ENCODE data around the gene ECEL1. TPM values are rescaled to one million over a fixed set of nuclear protein-coding genes. Genes with fewer than 3 reads are reported as not detected.

Gene ECEL1
- total RNA-seq, 2 experiments from 2014 or later = 0.10 TPM; not detected in 1

DNA sequence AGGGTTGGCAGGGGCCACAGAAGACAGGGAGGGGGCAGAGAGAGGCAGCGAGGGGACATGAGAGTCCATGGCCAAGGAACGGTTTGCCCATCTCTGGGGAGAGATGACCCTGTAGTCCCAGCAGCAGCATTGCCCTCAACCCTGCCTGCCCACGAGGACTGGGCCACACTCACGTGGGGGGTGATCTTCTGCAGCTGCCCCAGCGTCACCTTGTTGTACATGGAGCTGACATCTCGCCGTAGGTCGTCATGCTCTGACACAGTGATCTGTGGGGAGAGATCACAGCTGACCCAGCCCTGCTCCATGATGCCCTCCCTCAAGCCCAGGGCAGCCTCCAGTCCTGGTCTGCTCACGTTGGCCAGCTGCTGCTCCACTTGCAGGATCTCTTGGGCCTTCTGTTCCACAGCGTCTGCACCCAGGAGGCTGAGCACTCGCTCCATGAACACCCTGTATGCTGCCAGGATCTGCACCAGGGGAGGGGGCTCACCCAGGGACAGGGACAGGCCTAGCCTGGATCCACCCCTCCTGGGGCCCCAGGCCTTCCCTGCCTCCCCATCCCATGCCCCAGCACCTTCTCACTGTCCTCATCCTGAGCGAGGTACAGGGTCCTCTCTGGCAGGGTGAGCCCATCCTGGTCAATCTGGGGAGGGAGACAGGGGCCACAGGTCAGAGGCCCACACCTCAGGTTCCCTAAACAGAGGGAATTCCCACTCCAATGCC lies 2.8 kb downstream of the ECEL1 start:
- intact Hi-C loops (cut with micrococcal nuclease) = no loop called here
- peaks cover 44% of the 10 kb centered on the region for H3K27me3 Mint-ChIP-seq

DNA sequence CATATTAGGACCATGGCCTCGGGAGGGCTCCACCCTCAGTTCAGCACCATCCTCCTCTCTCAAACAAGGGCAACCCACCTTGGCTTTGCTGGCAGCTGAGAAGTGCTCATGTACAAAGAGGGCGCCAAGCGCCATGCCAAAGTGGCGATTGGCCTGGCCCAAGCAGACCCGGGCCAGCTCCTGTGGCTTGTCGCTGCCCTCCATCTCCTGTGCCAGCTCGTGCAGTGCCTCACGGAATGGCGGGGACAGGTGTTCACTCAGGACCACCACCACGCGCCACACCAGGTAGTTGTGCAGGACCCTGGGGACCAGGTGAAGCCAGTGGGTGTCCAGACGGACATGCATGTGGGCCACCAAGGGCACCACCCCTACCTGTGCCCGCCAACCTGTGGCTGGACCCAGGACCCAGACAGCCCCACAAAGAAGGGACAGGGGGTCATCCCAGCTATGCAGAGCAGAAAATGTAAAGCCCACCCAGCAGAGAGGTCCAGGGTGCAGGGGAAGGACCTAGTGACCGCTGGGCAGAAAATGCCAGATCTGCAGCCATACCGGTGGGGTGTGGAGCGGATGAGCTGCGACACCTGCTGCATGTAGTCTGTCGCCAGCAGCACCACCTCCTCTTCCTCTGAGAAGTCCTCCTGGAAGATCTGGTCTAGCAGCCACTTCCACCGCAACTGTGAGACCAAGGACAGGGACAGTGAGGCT lies 3.6 kb downstream of the ECEL1 start:
- POLR2A ChIA-PET = no interaction called here
- intact Hi-C loops (cut with micrococcal nuclease) = no loop called here

More for the DNA sequence above, 2.8 kb downstream of the ECEL1 start:
- Mint-ChIP-seq H3K27ac (no peak overlapping the region), H3K4me3 (no peak overlapping the region), H3K4me1 (ENCODE audit: low read depth) (peaks cover 8% of the 10 kb centered on the region), H3K36me3 (no peaks in the 10 kb centered on the region), H3K9me3 (no peaks in the 10 kb centered on the region)
- no peak for DNase-seq
- CTCF ChIA-PET = no interaction called here
- POLR2A ChIA-PET = no interaction called here

DNA sequence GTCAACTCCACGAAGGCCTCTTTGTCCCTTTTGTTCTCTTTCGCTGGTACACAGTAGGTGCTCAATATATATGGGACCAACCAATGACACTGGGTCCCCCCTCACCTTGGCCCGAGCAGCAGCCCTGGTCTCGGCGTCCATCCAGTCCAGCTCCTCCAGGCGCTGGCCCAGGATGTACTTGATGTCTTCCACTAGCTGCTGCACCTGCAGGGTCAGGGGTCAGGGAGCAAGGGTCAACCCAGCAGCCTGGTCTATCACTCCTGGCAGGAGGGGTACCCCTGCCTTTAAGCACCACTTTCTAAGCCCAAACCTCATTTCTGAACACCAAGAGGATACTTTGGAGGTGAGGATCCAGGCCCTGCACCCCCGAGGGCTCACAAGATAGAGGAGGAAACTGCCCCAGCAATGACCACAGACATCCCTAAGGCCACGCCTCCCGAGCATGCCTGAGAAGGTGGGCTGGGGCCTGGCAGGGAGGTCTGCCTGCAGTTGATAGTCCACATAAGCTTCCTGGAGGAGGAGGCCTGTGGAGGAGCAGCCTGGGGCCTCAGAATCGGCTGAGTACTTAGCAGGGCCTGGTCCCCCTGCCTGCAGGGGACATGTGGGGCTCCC lies 4.2 kb downstream of the ECEL1 start:
- intact Hi-C loops (cut with micrococcal nuclease) = no loop called here
- H3K4me3 Mint-ChIP-seq = no peak overlapping the region
- no peaks in the 10 kb centered on the region for H3K36me3 Mint-ChIP-seq
- no peak overlapping the region for H3K27ac Mint-ChIP-seq
- H3K27me3 Mint-ChIP-seq = peaks cover 31% of the 10 kb centered on the region
- POLR2A ChIA-PET = no interaction called here
- no peak for DNase-seq
- peaks cover 8% of the 10 kb centered on the region for H3K4me1 Mint-ChIP-seq (ENCODE audit: low read depth)
- no peaks in the 10 kb centered on the region for H3K9me3 Mint-ChIP-seq
- CTCF ChIA-PET = no interaction called here

More for the DNA sequence above, 3.6 kb downstream of the ECEL1 start:
- Mint-ChIP-seq H3K36me3 (no peaks in the 10 kb centered on the region), H3K4me1 (ENCODE audit: low read depth) (peaks cover 8% of the 10 kb centered on the region), H3K27ac (no peak overlapping the region), H3K9me3 (no peaks in the 10 kb centered on the region), H3K4me3 (no peak overlapping the region), H3K27me3 (peaks cover 37% of the 10 kb centered on the region)
- CTCF ChIA-PET = no interaction called here
- DNase-seq = no peak

DNA sequence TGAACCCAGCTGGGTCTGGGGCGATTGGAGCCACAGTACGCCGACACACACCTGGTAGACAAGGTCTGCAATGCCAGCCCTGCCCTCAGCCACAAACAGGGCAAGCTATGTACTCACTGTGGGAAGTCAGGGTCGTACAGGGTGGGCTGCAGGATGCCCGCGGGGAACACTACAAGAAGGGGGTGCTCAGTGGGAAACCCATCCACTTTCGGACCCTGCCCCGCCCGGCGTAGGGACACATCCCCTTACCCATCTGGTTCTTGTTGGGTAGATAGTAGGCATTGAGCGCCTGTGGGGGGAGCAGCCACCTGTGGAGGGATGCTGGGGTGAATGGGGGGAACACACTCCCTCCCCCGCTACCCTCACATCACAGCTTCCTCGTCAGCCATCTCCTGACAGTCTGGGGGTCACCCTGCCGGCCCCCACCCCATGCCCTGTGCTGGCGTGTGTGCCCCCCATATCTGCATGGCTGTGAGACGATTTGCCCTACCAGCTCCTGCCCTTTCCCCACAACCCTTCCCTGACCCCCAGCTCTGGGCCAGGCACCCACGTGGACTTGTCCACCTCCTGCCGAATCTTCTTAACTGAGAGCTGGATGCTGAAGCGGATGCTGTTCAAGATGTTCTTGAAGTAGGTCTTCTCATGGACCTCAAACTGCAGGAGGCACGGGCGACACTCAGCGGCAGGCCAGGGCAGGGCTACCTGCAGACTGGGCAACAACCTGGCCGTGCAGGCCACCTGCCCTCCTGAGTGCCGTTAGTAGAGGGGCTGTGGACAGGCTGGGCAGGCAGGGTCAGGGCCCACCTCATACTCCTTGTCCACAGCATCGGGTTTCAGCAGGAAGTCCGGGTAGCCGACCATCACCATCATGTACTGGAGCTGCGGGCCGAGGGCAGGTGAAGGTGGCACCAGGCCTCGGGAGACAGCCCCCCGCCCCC lies 5.1 kb downstream of the ECEL1 start:
- Mint-ChIP-seq H3K27ac (no peak overlapping the region), H3K9me3 (no peaks in the 10 kb centered on the region), H3K4me1 (ENCODE audit: low read depth) (peaks cover 8% of the 10 kb centered on the region), H3K4me3 (no peak overlapping the region), H3K27me3 (peaks cover 27% of the 10 kb centered on the region), H3K36me3 (no peaks in the 10 kb centered on the region)
- CTCF ChIA-PET = no interaction called here
- no peak for DNase-seq
- intact Hi-C loops (cut with micrococcal nuclease) = no loop called here
- POLR2A ChIA-PET = no interaction called here

DNA sequence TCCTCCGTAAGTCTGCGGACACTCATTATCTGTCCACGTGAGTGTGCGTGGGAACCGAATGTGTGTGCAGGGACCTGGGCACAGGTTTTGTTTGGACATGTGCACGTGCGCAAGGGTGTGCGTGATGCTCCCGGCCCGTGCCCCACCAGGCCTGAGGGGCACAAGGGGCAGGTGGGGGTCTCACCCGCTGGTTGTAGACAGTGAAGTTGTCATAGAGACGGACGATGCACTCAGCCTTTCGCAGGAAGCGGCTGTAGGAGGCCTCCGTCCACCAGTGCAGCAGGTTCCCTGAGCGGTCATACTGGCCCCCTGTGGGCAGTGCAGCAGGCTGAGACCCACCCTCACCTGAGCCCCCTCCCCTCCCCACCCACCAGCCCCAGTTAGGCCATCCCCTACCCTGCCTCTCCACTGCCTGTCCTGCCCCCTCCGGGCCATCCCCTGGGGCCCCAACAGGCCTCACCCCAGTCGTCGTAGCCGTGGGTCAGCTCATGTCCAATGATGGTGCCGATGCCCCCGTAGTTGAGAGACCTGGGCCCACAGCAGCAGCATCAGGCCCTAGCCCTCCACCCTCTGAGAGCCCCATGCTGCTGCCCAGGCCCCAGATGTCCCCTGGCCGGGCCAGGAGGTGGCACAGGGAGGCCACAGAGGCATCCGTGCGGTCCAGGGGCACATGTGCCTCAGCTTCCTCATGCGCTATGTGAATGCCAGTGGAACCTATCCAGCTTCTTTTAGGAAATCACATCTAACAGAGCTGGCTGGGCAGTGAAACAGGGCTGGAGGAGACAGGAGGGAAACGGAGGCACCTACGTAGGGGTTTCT lies 6.1 kb downstream of the ECEL1 start:
- Mint-ChIP-seq H3K27me3 (peaks cover 23% of the 10 kb centered on the region), H3K27ac (no peak overlapping the region), H3K9me3 (no peaks in the 10 kb centered on the region), H3K4me3 (no peak overlapping the region), H3K36me3 (no peaks in the 10 kb centered on the region), H3K4me1 (ENCODE audit: low read depth) (peaks cover 4% of the 10 kb centered on the region)
- intact Hi-C loops (cut with micrococcal nuclease) = no loop called here
- ChIA-PET CTCF (no interaction called here), POLR2A (no interaction called here)
- no peak for DNase-seq

DNA sequence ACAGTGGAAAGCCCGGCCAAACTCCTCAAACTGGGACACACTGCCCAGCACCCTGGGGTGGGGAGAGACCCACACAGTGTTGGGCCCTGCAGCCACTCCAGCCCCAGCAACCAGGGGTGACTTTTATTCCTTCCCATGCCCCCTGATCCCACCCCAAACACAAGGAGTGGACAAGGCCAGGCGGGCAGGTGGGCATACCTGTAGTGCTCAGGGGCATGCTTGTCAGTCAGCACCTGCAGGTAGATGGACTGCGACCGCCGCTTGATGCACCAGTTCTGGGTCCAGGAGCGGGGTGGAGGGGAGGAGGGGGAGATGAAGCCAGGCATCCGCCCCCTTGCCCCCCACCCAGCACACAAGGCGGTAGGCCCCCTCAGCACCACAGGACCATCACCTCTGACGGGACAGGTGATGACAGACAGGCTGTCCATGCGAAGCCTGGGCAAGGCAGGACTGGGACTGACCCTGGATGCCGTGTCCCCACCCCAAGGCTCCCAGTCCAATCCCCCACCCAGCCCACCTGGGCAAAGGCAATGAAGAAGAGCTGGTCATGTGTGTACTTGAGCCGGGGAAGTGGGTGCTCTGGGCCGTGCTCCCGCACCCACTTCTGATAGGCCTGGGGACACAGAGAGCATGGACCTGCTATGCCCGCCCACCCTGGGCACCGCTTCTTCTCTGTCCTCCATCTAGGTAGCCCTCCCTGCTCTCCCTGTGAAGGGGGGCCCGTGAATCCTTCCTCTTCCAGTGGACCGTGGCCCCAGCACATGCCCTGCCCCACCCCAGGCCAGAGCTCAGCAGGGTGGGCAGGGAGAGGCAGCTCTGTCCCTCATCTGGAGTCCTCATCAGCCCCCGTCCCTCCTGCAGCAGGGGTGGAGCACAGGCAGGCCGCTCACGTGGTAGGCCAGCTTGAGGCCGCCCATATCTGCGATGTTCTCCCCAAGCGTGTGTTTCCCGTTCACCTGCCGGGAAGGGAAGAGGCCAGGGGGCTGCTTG lies 7.1 kb downstream of the ECEL1 start:
- no peak overlapping the region for H3K27ac Mint-ChIP-seq
- intact Hi-C loops (cut with micrococcal nuclease) = no loop called here
- H3K4me3 Mint-ChIP-seq = no peak overlapping the region
- H3K27me3 Mint-ChIP-seq = peaks cover 26% of the 10 kb centered on the region
- H3K36me3 Mint-ChIP-seq = no peaks in the 10 kb centered on the region
- ChIA-PET CTCF (no interaction called here), POLR2A (no interaction called here)
- peaks cover 4% of the 10 kb centered on the region for H3K4me1 Mint-ChIP-seq (ENCODE audit: low read depth)
- H3K9me3 Mint-ChIP-seq = no peaks in the 10 kb centered on the region
- DNase-seq = no peak

DNA sequence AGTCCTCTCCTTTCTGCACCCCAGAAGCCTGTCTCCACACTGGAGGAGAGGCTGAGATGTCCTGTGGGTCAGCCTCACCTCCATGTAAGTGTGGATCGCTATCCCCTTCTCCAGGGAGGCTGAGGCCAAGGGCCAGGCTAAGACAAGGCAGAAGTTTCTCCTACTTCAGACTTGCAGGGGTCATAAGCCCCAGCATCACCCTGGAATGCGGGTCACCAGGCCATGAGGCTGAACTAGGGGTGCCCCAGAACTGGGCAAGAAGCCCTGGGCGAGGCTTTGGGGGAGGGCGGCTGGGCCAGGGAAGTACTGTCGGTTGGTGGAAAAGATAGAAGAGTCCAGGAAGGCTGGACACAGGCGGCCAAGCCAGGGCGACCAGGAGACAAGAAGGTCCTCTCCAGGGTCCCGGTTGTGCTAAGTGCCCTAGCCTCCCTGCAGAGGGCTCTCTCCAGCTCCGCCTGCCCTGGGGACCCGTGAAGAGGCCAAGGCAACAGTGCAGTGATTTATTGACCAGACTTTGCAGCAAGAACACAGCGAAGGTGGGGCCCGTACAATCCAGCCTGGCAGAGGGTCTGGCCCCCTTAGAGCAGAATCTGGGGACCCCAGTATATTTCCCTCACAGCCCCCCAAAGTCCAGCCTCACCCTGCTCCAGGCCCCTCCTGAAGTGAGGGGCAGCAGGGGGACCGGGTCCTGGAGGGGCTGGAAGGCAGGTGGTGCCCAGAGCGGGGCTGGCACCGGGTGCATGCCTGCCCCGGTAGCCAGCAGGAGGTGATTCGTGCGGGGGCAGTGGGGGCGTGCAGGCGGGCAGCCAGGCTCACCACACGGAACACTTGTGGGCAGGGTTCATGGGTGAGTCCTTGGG lies 8.1 kb downstream of the ECEL1 start:
- ChIA-PET CTCF (interaction anchor here (0.6 kb wide), 1 partner anchor 93 kb away, joined by 3 read pairs; no protein-coding TSS in a partner anchor), POLR2A (no interaction called here)
- Mint-ChIP-seq H3K27ac (no peak overlapping the region), H3K4me3 (no peak overlapping the region), H3K9me3 (no peaks in the 10 kb centered on the region), H3K36me3 (no peaks in the 10 kb centered on the region), H3K4me1 (ENCODE audit: low read depth) (no peaks in the 10 kb centered on the region), H3K27me3 (peaks cover 18% of the 10 kb centered on the region)
- intact Hi-C loops (cut with micrococcal nuclease) = no loop called here
- no peak for DNase-seq

DNA sequence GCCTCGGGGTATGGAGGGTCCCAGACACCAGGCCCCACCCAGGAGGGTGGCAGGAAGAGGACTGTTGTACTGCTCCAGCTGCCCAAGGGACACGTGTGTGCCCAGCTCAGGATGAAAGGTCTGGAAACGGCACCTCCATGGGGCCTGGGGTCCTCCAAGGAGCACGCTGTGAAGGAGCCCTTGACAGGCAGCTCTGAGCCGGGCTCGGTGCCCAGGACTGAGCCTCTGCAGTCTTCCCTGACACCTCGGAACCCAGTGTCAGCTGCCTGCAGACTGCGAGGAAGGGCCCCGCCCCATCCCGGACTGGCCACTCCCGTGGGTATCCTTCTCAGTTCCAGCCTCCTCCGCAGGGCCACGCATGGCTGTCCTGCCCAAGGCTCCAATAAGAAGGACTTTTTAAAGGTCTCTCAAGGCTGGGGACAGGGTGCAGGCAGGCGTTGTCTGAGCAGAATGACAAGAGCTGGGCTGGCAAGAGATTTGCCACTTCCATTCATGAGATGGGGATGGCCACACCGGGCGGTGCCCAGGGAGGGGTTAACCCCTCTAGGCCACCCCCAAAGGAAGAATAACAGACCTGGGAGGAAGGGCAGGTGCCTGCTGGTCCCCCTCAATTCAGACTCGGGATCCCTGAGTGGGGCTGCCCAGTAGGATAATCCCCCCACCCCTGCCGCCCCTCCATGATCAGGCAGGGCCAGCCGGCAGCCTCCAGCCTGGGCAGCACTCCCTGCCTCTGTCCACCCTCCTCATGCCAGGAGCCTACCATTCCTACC lies 8.9 kb downstream of the ECEL1 start:
- peaks cover 15% of the 10 kb centered on the region for H3K27me3 Mint-ChIP-seq
- H3K36me3 Mint-ChIP-seq = no peaks in the 10 kb centered on the region
- no peak for DNase-seq
- H3K27ac Mint-ChIP-seq = no peak overlapping the region
- H3K4me3 Mint-ChIP-seq = no peak overlapping the region
- H3K4me1 Mint-ChIP-seq (ENCODE audit: low read depth) = no peaks in the 10 kb centered on the region
- intact Hi-C loops (cut with micrococcal nuclease) = no loop called here
- ChIA-PET POLR2A (no interaction called here), CTCF (interaction anchor here (0.6 kb wide), 1 partner anchor 94 kb away, joined by 3 read pairs; no protein-coding TSS in a partner anchor)
- no peaks in the 10 kb centered on the region for H3K9me3 Mint-ChIP-seq

DNA sequence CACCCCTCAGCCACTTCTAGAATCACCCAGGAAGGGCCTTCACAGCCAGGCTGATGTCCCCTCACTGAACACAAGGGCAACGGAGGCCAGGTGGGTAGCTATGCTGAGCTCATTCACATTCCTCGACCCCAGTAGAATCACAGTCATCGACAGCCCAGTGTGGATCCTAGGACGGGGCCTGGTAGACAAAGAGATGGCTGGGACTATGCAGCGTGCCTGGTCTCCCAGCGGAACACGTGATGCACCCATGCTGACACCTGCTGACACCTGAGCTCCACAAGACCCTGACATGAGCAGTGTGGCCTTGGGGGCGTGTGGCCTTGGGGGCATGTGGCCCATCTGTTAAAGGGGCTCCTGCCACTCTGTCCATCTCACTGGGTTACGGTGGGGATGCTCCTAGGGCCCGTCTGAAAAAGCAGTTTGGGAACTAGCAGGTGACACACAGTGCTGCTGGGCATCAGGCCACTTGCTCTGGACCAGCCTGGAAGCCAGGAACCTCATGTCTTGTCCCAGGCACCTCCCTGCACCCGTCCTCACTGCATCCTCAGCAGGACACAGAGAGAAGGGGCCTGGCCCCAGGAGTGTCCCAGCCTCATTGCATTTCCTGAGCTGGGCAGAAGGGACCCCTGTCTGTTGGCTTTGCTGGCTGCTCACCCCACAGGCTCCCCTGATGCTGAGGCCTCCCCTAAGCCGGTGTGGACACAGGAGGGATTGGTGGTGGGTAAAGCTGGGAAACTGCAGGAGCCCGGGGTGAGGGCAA lies 9.7 kb downstream of the ECEL1 start:
- intact Hi-C loops (cut with micrococcal nuclease) = no loop called here
- no peak overlapping the region for H3K27ac Mint-ChIP-seq
- peaks cover 18% of the 10 kb centered on the region for H3K27me3 Mint-ChIP-seq
- no peaks in the 10 kb centered on the region for H3K36me3 Mint-ChIP-seq
- H3K9me3 Mint-ChIP-seq = peaks cover under 1% of the 10 kb centered on the region
- CTCF ChIA-PET = interaction anchor here (1.0 kb wide), 1 partner anchor 44 kb away, joined by 3 read pairs; no protein-coding TSS in a partner anchor
- H3K4me1 Mint-ChIP-seq (ENCODE audit: low read depth) = no peaks in the 10 kb centered on the region
- DNase-seq = no peak
- no peak overlapping the region for H3K4me3 Mint-ChIP-seq
- POLR2A ChIA-PET = no interaction called here

All from activated CD4-positive, alpha-beta memory T cell treated with anti-CD3 and anti-CD28 coated beads for 36 hours (primary cell).